HG03460 (cell line): Measurements from ENCODE around the gene PLXND1.

Experiments
- ATAC-seq: cut with Tn5 transposase; IDR thresholded peaks from one replicate; pipeline ENCODE4 v1.9.1; 2021; ENCODE audit not compliant: unreplicated experiment

Gene PLXND1

DNA sequence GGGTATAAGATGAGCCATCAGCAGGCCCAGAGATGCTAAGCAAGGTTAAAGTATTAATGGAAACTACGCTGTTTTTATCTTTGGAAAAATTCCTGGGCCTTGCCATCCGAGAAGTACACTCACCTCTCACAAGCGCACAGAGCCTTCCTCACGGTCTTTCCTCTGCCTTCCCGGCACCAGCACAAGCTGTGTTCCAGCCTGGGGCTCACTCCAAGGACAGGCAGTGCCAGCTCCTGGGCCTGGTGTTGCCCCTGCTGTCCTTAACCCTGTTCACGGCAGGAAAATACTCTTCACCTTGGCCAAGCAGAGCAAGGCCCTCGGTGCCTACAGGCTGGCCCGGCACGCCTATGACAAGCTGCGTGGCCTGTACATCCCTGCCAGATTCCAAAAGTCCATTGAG, 92.4 kb downstream of the PLXND1 start:
- ATAC-seq = no peak

DNA sequence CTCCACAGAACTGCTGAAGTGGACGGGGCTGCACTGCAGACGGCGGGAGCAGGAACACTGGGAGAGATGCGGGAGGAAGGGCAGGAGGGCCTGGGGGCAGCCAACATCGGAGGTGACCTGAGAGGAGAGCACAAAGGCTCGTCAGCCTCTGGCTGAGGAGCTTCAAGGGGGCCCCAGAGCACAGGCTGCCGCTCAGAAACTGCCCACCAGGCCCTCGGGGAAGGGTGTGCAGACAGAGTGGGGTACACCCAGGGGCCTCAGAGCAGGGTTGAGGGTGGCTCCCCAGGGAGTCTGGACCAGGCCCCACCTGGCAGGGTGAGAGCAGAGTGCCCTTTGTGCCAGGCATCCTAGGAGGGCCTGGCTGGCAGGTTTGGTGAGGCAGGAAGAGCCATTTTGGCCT, 92.8 kb downstream of the PLXND1 start:
- ATAC-seq = no peak

DNA sequence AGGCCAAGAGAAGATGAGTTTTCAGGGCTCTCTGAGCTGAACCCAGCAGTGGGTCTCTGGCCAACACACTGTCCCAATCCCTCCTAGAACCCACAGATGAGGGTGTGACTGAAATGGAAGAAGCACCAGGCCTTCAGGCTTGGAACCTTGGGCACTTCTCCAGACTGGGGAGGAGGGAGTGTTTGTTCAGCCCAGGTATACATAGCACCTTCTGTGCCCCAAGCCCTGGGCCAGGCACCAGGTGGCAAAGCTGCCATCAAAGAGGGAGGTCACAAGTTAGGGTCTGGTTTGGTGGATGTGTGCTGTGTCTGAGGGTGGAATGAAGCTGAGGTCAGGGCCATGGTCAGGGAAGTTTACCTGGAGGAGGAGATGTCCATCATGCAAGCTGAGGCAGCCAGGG, 93.9 kb downstream of the PLXND1 start:
- ATAC-seq = no peak

DNA sequence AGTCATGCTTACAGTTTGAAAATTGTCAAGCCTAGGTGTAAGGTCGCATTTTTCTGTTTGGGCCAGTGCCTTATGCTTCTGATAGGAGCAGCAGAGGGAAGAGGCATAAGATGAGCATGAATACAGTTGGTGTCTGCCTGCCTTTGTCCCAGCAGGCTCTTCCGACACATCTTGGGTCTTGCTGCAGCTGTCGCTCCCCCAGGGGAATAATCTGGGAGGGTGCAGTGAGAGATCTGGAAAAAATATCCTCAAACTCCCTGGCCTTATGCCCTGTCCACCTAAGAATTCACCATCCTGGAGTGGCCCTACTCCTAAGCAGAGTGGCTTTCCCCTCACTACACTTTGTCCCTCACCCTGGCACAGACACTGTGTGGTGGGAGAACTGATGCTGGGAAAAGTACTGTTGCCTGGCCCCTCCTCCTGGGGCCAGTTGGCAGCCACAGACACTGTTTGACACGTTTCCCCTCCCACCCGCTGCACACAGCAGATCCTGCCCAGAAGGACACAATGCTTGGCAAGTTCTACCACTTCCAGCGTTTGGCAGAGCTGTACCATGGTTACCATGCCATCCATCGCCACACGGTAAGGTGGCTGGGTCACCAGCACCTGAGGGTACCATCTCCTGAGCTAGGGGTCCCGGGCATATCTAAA, 99.2 kb downstream of the PLXND1 start:
- no peak for ATAC-seq

DNA sequence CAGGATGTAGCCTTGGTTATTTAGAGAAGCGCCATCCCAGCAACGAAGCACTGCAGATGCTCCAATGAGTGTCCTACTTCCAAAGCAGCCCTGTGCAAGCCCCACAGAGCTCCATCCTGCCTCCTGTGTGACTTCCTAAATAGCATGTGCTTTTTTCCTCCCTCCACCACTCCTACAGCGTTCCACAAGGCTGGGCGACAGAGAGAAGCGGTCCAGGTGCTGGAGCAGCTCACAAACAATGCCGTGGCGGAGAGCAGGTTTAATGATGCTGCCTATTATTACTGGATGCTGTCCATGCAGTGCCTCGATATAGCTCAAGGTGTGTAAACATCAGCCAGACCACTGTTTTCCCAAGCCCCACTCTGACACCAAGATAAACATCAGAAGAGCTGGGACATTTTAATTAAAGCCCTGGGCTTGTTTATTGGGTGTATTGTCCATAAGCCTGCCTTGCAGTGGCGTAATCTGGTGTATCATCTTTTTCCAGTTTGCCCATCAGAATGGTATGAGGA, 100.2 kb downstream of the PLXND1 start:
- no peak for ATAC-seq

DNA sequence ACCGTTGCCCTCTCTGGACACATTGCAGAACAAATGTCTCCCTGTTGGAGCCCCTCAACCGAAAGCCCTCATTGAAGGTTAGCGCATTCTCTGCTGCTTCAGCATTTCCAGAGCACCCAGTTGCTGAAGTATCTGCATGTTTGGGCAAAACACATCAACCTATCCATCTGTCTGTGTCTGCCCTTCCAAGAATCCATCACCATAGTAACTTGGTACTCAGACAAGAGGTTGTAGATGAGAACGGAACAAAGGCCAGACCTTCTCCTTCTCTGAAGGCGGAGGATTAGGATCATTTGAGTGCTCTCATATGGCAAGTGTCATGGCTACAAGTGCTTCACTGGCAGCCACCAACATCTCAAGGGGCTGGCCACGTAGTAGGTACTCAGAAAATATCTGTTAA, 101.1 kb downstream of the PLXND1 start:
- ATAC-seq = no peak
